Ureter (tissue), 1 donor: Measurements from ENCODE around the gene MRPL3. TPM values are rescaled to one million over a fixed set of nuclear protein-coding genes. Genes with fewer than 3 reads are reported as not detected.

Experiments used
- total RNA-seq: library from RNA; stranded (reverse); gene quantifications from one replicate; pipeline ENCODE4 v1.2.4, GENCODE V29; 2023
- donor health status: DM: yes; HTN: yes; CAD: no.

Gene MRPL3
- total RNA-seq, 1 donor from 2014 or later = 106 TPM

Other genes with a start within 250 kb of the MRPL3 start
- 30.0 TPM for gene NUDT16, start 121.2 kb downstream of the MRPL3 start, total RNA-seq